ENCODE measurements around the gene FYB1.
A peak's percentile ranks its signal among the peaks of the same experiment; 100 is the strongest.

Gene FYB1

DNA sequence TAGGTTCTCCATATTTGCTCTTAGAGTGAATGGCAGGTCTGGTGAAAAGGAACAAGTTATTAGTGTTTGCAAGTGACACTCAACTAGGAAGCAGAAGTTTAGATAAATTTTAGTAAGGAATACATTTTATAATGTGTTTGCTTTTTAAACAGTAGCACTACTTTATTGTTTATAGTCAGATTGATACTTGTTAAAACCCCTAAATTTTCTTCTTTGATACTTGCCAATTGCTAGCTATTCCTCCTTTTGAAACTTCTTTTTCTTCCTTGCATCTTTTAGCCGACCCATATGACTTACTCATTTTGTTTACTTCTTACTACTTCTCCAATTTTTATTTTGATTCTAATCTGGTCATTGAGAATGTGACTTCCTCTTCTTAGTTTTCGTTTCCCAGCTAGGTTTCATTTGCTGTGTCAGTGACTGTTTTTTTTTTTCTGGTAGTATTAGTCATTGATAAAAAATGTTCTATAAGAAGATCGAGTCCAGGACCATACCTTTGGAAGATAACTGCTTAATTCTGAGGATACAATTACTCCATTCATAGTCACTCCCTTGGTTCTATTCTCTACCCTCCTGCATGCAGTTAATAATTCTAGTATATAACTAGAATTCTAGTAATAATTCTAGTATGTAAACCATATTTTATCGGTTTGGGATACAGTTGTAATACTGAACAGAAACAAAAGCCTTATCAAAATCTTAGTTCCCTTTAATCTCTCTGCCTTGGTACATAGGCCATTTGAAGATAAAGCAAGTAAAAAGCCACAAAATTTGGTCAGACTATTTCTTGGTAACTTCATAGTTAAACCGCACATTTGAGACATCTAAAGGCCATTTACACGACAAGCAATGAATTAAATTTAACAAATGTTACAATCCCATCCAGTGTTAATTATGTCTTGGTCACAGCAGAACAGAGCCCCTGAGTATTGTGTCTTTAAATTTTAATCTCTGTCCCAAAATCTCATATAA lies 142.3 kb downstream of the FYB1 start:
- DNase-seq: no peak

DNA sequence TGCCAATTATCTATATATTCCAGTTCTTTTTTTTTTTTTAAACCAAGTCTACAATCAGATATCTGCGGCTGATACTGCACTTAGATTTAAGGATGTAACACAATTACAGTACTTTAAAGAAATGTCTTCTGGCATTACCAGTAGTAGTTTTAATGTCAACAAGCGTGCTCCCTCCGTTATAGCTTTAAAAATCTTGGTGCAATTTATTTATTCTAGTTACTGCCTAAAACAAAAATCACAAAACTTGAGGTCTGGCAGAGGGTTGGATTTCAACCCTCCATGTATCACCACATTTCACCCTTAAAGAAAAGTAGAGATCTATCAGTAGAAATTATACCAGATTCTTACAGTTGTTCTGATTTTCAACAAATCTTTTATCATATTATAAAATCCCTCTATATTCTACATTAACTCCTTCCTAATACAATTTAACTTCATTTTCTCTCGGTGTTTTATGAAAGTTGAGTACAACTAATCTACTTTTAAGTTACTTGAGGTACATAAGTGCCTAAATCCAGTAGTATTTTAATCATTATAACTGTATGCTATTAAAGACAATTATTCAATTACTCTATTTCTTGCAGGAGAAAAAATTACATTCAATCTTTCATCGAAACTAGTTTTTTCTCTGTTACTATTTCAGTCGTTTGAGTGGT lies 143.1 kb downstream of the FYB1 start:
- DNase-seq: no peak

DNA sequence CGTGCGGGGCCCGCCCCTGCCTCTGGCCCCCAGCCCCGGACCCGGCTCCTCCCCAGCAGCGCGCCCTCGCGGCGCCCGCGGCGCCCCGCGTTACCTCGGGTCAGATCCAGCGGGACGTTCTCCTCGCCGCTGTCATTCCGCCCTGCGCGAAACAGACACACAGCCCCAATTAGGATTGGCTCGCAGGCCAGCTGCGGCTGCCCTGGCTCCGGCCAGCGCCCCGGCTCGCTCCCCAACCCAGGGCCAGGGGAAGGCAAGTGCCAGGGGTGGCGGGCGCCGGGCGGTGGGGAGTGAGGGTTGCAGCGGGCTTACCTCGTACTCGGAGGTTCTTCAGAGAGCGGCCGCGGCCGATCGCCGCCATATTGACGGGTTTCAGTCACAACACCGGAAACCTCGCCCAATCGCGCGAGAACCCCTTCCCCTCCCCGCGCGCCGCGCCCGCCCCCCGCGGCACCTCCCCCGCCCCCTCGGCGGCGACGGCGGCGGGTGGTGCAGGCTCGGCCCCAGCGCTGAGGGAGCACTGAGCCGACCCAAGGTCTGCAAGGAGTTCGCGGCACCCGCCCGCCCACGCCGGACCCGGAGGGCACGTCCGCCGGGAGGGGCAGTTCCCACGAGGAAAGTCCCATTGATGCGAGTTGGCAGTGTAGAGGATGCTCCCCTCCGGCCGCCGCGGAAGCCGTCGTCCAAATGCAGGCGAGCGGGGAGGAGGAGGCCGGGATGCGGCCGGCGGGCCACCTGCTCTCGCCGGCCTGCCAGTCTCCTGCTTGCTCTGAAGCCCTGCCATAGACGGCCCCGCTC lies 145.1 kb downstream of the FYB1 start, which contains the start of gene RICTOR:
Gene RICTOR (minus strand): TSS at position 383 of the 798 bp plus-strand sequence. CDS start 22 bp downstream, at position 361.
- DNase-seq: peak; percentile 94

DNA sequence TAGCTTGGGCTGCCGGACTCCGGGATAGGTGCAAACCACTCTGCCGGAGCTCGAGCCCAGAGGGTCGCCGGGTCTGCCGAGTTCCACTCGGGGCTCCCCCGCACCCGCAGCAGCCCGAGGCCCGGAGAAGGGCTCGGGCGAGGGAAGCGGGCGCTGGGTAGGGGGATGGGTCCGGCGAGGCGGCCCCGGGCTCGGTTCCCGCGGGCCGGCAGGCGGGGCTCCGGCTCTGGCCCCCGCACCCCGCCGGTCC lies 145.7 kb downstream of the FYB1 start:
- no peak for DNase-seq

DNA sequence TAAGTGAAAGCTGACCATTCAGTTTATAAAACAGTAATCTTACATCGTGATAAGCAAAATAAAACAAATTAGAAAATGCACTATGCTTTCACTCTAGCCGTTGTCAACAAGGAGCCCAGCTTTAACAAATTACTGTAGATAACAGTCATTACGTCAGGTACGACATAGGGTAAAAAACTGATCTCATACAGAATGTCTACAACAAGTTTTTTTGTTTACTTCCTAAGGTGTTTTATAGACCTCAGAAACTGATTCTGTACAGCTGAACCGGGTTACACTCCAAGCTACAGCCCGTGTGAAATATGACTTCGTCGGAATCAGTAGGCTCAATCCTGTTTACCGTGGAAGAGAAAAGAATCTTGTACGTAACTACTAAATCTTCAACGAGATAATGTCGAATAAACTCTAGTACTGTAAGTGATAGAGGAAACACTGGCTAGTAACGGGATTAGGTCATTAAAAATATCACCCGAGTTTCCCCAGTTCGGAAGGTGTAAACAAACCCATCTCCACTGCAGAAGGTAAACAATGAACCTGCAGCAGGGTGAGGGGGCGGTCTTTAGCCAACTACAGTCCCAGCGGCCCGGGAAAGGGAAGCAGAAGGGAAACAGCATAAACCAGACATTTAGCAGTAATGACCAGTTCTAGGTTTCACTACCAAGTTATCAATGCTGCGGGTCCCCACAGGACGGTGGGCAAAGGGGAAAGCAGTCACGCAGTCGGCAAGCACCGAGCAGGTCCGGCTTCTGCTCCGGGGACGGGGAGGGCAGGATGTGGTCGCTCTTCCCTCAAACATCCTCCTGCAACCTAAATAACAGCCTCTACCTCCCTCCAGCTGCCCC lies 146.2 kb downstream of the FYB1 start:
- peak; percentile 64 for DNase-seq

DNA sequence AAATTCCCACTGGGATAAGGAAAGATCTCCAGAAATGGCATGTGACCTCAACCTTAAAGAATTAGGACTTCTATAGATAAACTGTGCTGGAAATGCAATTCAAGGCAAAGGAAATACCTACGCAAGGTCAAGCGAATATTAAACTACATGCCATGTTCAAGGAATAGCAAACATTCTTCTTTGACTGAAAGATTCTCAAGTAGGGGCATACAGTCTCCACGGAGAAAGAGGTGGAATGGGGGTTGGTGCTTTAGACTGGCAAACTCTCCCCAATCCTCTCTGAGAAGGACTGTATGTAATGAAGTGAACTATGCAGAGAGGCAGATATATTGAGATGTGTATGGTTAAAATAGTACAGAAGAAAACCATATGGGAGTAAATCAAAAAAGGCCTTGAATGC lies 151.3 kb downstream of the FYB1 start:
- DNase-seq: no peak

DNA sequence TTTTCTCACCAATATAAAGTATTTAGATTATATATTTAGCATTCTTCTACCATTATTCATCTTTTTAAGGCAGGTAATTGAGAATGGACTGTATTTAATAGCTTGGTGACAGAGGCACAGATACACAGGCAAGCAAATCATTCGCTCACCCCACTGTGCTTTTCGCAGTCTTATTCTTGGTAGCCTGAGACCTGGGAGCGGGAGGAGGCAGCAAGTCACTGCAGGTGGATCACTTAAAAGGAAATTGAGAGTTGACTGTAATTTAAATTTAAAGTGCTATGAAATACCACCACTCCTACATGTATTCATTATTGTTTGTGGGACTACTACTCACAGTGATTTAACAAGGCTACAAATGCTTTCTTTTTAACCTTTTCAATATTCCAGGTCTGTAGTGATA lies 154.9 kb downstream of the FYB1 start:
- DNase-seq: no peak

DNA sequence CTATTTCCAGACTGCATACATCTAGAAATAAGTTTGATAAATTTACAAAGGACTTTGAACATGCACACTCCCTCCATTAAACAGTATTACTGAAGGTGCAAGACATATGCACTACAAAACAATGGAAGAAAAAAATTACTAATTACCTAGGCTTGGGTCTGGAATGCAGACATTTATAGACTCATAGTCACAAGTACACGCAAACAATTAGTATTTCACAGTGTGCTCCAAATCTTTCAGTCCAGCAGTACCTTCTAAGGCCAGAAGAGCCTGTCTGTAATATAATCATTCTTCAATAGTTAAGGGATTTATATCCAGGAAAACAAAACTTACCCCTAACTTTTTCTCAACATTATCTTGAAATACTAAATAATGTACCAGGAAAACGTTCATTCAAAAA lies 156.3 kb downstream of the FYB1 start:
- DNase-seq: no peak

DNA sequence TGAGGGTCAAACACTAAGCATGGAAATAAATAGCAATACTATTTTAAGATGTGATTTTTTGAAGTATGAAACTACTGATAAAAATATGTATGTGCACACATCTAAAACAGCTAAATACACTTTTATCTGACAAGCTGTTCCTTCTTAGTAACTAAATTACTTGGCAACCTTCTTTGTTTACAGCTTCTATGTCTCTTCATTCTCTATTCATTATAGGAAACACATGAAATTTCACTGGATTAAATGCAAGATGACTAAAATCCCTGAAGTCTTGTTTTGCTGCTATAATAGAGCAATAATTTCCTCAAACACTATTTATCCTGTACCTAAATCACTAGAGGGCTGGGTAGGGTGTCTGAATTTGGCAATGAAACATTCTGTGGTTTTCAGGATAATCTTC lies 156.8 kb downstream of the FYB1 start:
- DNase-seq: no peak

DNA sequence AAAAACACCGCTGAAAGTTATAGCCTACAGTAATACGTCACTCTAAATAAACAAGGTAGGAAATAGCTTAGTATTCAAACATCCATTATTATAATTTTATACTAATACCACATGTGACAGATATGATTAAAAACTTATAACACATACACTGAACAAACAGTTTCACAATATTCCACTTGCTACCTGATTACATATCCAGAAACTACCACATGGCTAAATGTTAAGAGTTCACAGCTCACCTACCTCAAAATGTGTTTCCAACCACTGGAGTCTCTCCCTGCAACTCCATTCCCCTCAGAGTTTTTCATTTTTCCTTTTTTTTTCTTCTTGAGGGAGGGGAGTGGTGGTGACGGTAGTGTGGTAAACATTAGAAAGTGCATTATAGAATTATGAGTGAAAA lies 157.3 kb downstream of the FYB1 start:
- DNase-seq: no peak

DNA sequence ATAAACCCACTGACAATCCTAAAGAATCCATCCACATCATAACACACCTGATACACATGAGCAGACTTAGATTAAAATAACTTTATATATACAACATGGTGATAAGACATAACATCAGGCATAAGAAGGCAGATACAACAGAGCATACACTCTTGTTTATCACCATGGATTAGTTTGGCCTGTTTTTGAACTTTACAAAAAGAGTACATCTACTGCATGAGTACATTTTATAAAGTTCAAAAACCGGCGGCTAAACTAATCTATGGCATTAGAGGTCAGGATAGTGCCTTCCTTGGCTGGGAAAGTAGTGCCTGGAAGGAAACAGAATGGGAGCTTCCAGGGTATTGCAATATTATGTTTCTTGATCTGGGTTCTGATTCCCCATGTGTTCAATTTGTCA lies 160.3 kb downstream of the FYB1 start:
- DNase-seq: no peak

DNA sequence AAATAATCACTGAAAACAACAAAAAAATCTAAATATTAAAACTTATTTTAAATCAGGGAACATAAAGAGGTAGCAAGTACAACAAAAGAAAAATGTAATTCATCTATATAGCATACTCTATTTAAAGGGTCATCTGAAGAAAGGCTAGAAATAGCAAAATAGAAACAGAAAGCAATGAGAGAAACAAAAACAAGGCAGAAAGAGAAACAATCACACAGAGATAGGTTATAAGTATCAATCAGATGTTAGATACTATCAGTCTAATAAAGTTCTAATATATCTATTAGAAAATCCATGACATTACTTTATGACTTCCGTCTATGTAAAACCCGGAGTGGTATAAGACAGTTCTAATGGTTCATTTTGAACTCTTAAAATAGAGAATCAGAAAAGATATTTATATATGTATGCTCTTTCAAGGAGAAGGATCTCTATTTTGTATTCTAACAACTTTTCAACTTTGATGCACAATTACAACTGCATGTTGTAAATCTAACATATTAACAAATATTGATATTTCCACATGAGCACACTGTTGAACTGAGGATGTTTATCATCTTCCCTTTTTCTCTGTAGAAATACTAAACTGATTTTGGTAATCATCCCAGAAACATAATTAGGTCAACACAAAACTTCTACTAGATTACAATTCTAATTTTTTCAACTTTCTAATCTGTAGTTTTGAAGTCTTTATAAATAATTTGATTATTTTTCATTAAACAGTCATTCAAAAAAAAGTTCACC lies 161.0 kb downstream of the FYB1 start:
- no peak for DNase-seq

DNA sequence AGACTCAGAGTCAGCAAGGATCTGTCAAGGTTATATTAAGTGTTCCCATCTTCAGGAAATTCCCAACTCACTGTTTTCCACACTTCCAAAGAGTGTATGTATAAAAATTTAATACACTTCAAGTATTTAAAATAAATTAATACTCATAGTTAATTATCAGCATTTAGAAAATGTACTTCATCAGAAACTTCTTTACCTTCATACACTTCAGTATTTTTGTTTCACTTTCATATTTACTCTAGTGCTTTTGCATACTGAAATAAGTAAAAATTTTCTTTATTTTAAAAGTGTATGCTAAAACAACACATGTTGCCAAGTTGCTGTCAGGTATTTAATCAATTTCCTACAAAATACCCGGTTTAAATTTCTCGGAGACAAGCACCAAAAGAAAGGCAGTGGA lies 161.6 kb downstream of the FYB1 start:
- no peak for DNase-seq

DNA sequence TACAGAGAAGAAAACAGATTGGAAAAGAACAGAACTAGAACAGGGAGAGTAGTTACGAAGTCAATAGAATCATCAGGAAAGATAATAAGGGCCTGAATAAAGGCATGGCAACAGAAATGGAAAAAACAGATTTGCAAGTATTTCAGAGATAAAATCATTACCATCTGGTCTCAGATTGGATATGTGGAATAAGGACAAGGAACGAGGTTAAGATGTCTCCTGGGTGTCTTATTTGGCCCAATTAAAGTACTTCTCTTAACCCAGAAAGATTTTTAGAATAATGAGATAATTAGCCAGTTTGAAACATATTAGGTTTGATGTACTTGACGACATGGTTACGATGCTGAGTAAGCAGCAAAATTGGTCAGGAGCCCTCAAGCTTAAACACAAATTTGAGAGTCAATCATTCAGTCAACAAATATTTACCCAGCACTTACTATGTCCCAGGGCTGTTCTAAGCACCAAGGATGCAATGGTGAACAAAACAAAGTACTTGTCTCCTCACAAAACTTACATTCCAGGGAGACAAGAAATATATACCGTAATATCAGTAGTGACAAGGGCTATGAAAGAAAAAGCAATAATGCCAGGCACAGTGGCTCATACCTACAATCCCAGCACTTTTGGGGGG lies 163.5 kb downstream of the FYB1 start:
- DNase-seq: no peak
